Vagina (tissue), 2 donors: ENCODE measurements around the gene DGKD. TPM values are rescaled to one million over a fixed set of nuclear protein-coding genes. Genes with fewer than 3 reads are reported as not detected.

Experiments
- DNase-seq, 2 donors: peaks; one replicate each; pipeline ENCODE4 v3.0.0-alpha.2; 2017; ENCODE audit errors: extremely low spot score in 2 of 2
- H3K27ac ChIP-seq: fragments of 200-600 bp; sonication (generic); one replicate; pipeline ENCODE4 v1.5.1; 2019
- H3K27me3 ChIP-seq: fragments of 200-600 bp; sonication (generic); one replicate; pipeline ENCODE4 v1.5.1; 2019
- H3K36me3 ChIP-seq, 2 donors: fragments of 200-600 bp; sonication (generic); one replicate each; pipeline ENCODE4 v1.5.1; 2017 to 2019
- H3K4me1 ChIP-seq: fragments of 200-600 bp; sonication (generic); one replicate; pipeline ENCODE4 v1.5.1; 2019
- H3K4me3 ChIP-seq, 2 donors: fragments of 200-600 bp; sonication (generic); 1 replicate in 1 of 2; 2 replicates in 1 of 2; pipeline ENCODE4 v1.5.1; 2016 to 2019
- H3K9me3 ChIP-seq: fragments of 200-600 bp; sonication (generic); one replicate; pipeline ENCODE4 v1.5.1; 2019
- CTCF ChIP-seq, 3 experiments: fragments of 450-650 bp in 2 of 3; fragments of 200-600 bp in 1 of 3; sonication (generic) in 1 of 3; IDR thresholded peaks; one replicate each; pipeline ENCODE4 v1.5.1; 2017 to 2019; ENCODE audit warnings: antibody characterized with exemption in 3 of 3, mild to moderate bottlenecking in 2 of 3, moderate library complexity in 2 of 3
- POLR2A ChIP-seq, 2 donors: fragments of 450-650 bp; IDR thresholded peaks; one replicate each; pipeline ENCODE4 v1.6.1; 2017; ENCODE audit warnings: antibody characterized with exemption in 2 of 2, mild to moderate bottlenecking in 2 of 2, moderate library complexity in 2 of 2
- POLR2AphosphoS5 ChIP-seq, 2 donors: sonication (generic); formaldehyde crosslinking; IDR thresholded peaks; one replicate each; pipeline ENCODE4 v1.9.0; 2017; ENCODE audit warnings: antibody characterized with exemption in 2 of 2, mild to moderate bottlenecking in 2 of 2, low read depth in 1 of 2; ENCODE audit not compliant: insufficient read depth in 1 of 2
- intact Hi-C: fragments of 100-400 bp; cut with DNase I; formaldehyde crosslinking; loops from one replicate; pipeline ENCODE4 v1.15.1; 2023
- total RNA-seq: library from RNA; depleted of rRNA; stranded (reverse); fragments of >200 nt; gene quantifications from one replicate; pipeline ENCODE4 v1.2.3, GENCODE V29; 2016

The DGKD gene
- total RNA-seq, 1 donor from 2014 or later, result 13.3 TPM

- no peak for DNase-seq
- intact Hi-C loops, result no loop called here
- no peaks in the 10 kb centered on the region for H3K9me3 ChIP-seq
- no peaks in the 10 kb centered on the region for H3K27me3 ChIP-seq
- peaks cover 21% of the 10 kb centered on the region for H3K4me1 ChIP-seq
- H3K36me3 ChIP-seq, result peaks cover 0 to 10% of the 10 kb centered on the region in 2 donors
- no peak overlapping the region for H3K27ac ChIP-seq
- TF ChIP-seq POLR2AphosphoS5 (IDR thresholded peaks at IDR 0.05; ENCODE audit: insufficient read depth in 1 of 2, low read depth in 1 of 2) (no peak), POLR2A (IDR thresholded peaks at IDR 0.05) (no peak), CTCF (IDR thresholded peaks at IDR 0.05) (no peak)
- no peak overlapping the region for H3K4me3 ChIP-seq
These were observed 5.5 kb downstream of the DGKD start for GRCh38 chr2:233359823-233360222.

- H3K4me1 ChIP-seq, result peaks cover 12% of the 10 kb centered on the region
- H3K4me3 ChIP-seq, result no peak overlapping the region
- H3K36me3 ChIP-seq, result peaks cover 0 to 10% of the 10 kb centered on the region in 2 donors
- intact Hi-C loops, result no loop called here
- H3K27ac ChIP-seq, result no peak overlapping the region
- no peak for DNase-seq
- no peaks in the 10 kb centered on the region for H3K27me3 ChIP-seq
- no peaks in the 10 kb centered on the region for H3K9me3 ChIP-seq
- no peak for TF ChIP-seq POLR2AphosphoS5 (IDR thresholded peaks at IDR 0.05; ENCODE audit: insufficient read depth in 1 of 2, low read depth in 1 of 2)
- no peak for TF ChIP-seq POLR2A (IDR thresholded peaks at IDR 0.05)
- no peak for TF ChIP-seq CTCF (IDR thresholded peaks at IDR 0.05)
These were observed 6.5 kb downstream of the DGKD start for GRCh38 chr2:233360771-233361176.

- DNase-seq, result no peak
- no peaks in the 10 kb centered on the region for H3K9me3 ChIP-seq
These were observed 7.0 kb downstream of the DGKD start for GRCh38 chr2:233361297-233361696.

GRCh38 chr2:233362742-233363141 is 8.4 kb downstream of the DGKD start:
- peaks cover 0 to 10% of the 10 kb centered on the region in 2 donors for H3K36me3 ChIP-seq
- no peak for DNase-seq
- no peaks in the 10 kb centered on the region for H3K27me3 ChIP-seq
- intact Hi-C loops, result no loop called here
- TF ChIP-seq POLR2A (IDR thresholded peaks at IDR 0.05) (no peak), CTCF (IDR thresholded peaks at IDR 0.05) (no peak), POLR2AphosphoS5 (IDR thresholded peaks at IDR 0.05; ENCODE audit: insufficient read depth in 1 of 2, low read depth in 1 of 2) (no peak)
- H3K9me3 ChIP-seq, result no peaks in the 10 kb centered on the region
- no peak overlapping the region for H3K4me3 ChIP-seq
- no peaks in the 10 kb centered on the region for H3K4me1 ChIP-seq
- no peak overlapping the region for H3K27ac ChIP-seq

More at GRCh38 chr2:233361297-233361696, 7.0 kb downstream of the DGKD start:
- TF ChIP-seq POLR2AphosphoS5 (IDR thresholded peaks at IDR 0.05; ENCODE audit: insufficient read depth in 1 of 2, low read depth in 1 of 2) (no peak), POLR2A (IDR thresholded peaks at IDR 0.05) (no peak), CTCF (IDR thresholded peaks at IDR 0.05) (no peak)
- no peak overlapping the region for H3K27ac ChIP-seq
- H3K36me3 ChIP-seq, result peaks cover 0 to 10% of the 10 kb centered on the region in 2 donors
- intact Hi-C loops, result no loop called here
- H3K4me3 ChIP-seq, result no peak overlapping the region
- H3K27me3 ChIP-seq, result no peaks in the 10 kb centered on the region
- H3K4me1 ChIP-seq, result peaks cover 9% of the 10 kb centered on the region

GRCh38 chr2:233363744-233364235 is 9.5 kb downstream of the DGKD start:
- intact Hi-C loops, result no loop called here
- TF ChIP-seq POLR2A (IDR thresholded peaks at IDR 0.05), result no peak
- TF ChIP-seq CTCF (IDR thresholded peaks at IDR 0.05), result no peak
- no peak for TF ChIP-seq POLR2AphosphoS5 (IDR thresholded peaks at IDR 0.05; ENCODE audit: insufficient read depth in 1 of 2, low read depth in 1 of 2)
- DNase-seq, result no peak
- Histone ChIP-seq H3K36me3 (peaks cover 0 to 10% of the 10 kb centered on the region in 2 donors), H3K4me3 (no peak overlapping the region), H3K27me3 (no peaks in the 10 kb centered on the region), H3K27ac (no peak overlapping the region), H3K4me1 (peaks cover 2% of the 10 kb centered on the region), H3K9me3 (no peaks in the 10 kb centered on the region)
